Keratinocyte (primary cell): ENCODE measurements around the gene OR51F1.

ENCODE experiments used
- CTCF ChIP-seq, 3 experiments: IDR thresholded peaks in 1 of 3; conservative IDR thresholded peaks in 1 of 3; optimal IDR thresholded peaks in 1 of 3; 2 replicates in 2 of 3; 3 replicates in 1 of 3; pipeline versions ENCODE3 to v1.5.1; 2011; ENCODE audit warnings: low read length in 3 of 3, mild to moderate bottlenecking in 3 of 3, moderate library complexity in 2 of 3, control low read depth in 1 of 3, inconsistent platforms in 1 of 3; ENCODE audit not compliant: insufficient read depth in 2 of 3; ENCODE audit errors: extremely low read depth in 1 of 3
- EZH2 ChIP-seq: IDR thresholded peaks from one replicate; pipeline ENCODE4 v1.6.1; 2012; ENCODE audit warnings: inconsistent platforms, mild to moderate bottlenecking, low read length, moderate library complexity

- no peak for TF ChIP-seq CTCF (optimal IDR thresholded peaks at IDR 0.05 in 1 of 3, IDR thresholded peaks at IDR 0.05 in 1 of 3, conservative IDR thresholded peaks at IDR 0.05 in 1 of 3; ENCODE audit: extremely low read depth in 1 of 3, insufficient read depth in 2 of 3, low read length in 3 of 3)
- no peak for TF ChIP-seq EZH2
Measured at GRCh38 chr11:4804280-4804679, 34.5 kb upstream of the OR51F1 start, which contains the start of gene OR52R1.
